Measurements from ENCODE around the gene BBC3.
"Not testable (repeated sequence)": the region's sequence is repeated elsewhere in the genome, so short reads cannot be mapped to it uniquely, and the experiment has no call there.

Gene BBC3

GRCh38 chr19:47230921-47231214 lies at the start of gene BBC3:
Gene BBC3, minus strand, starts transcription at chr19:47231199. Its CDS starts 2,768 bp downstream, at chr19:47228431.
- no peak for DNase-seq (ENCODE audit: low spot score)

GRCh38 chr19:47280183-47280797 lies 49.3 kb upstream of the BBC3 start:
- DNase-seq (ENCODE audit: low spot score), result no peak

- DNase-seq (ENCODE audit: low spot score), result not testable (repeated sequence)
Measured at GRCh38 chr19:47276513-47276912, 45.5 kb upstream of the BBC3 start.

GRCh38 chr19:47275791-47276461 lies 44.9 kb upstream of the BBC3 start:
- no peak for DNase-seq (ENCODE audit: low spot score)

GRCh38 chr19:47274891-47275761 lies 44.1 kb upstream of the BBC3 start:
- DNase-seq (ENCODE audit: low spot score), result no peak

GRCh38 chr19:47274071-47274890 lies 43.3 kb upstream of the BBC3 start, which contains the start of gene INAFM1:
Gene INAFM1, plus strand, starts transcription at chr19:47274885. Its CDS starts 35 bp downstream, at chr19:47274920.
- peak; percentile 93 for DNase-seq (ENCODE audit: low spot score)

GRCh38 chr19:47273313-47274070 lies 42.5 kb upstream of the BBC3 start:
- peak; percentile 91 for DNase-seq (ENCODE audit: low spot score)

- DNase-seq (ENCODE audit: low spot score), result no peak
Measured at GRCh38 chr19:47272448-47273312, 41.7 kb upstream of the BBC3 start.

- no peak for DNase-seq (ENCODE audit: low spot score)
Measured at GRCh38 chr19:47271949-47272348, 41.0 kb upstream of the BBC3 start.

GRCh38 chr19:47270408-47270807 lies 39.4 kb upstream of the BBC3 start:
- DNase-seq (ENCODE audit: low spot score), result no peak

- DNase-seq (ENCODE audit: low spot score), result no peak
Measured at GRCh38 chr19:47269596-47269995, 38.6 kb upstream of the BBC3 start.

GRCh38 chr19:47268028-47268427 lies 37.0 kb upstream of the BBC3 start:
- no peak for DNase-seq (ENCODE audit: low spot score)

GRCh38 chr19:47267350-47267759 lies 36.4 kb upstream of the BBC3 start:
- DNase-seq (ENCODE audit: low spot score), result no peak

- no peak for DNase-seq (ENCODE audit: low spot score)
Measured at GRCh38 chr19:47266401-47266941, 35.5 kb upstream of the BBC3 start.

GRCh38 chr19:47264629-47265028 lies 33.6 kb upstream of the BBC3 start:
- no peak for DNase-seq (ENCODE audit: low spot score)

GRCh38 chr19:47261946-47262793 lies 31.2 kb upstream of the BBC3 start:
- not testable (repeated sequence) for DNase-seq (ENCODE audit: low spot score)

GRCh38 chr19:47260476-47260875 lies 29.5 kb upstream of the BBC3 start:
- DNase-seq (ENCODE audit: low spot score), result no peak

GRCh38 chr19:47258895-47259555 lies 28.0 kb upstream of the BBC3 start:
- no peak for DNase-seq (ENCODE audit: low spot score)

GRCh38 chr19:47258434-47258833 lies 27.4 kb upstream of the BBC3 start:
- no peak for DNase-seq (ENCODE audit: low spot score)

All from LoVo (cell line).